Muscle layer of duodenum (tissue), 2 donors: ENCODE data around the gene SDK1.

Experiments
- H3K27ac ChIP-seq: one replicate; pipeline ENCODE4 v1.7.0; 2013; ENCODE audit warnings: mild to moderate bottlenecking, low read length
- H3K27me3 ChIP-seq: one replicate; pipeline ENCODE4 v1.7.0; 2013; ENCODE audit warnings: low read depth, mild to moderate bottlenecking, control low read depth, low read length
- H3K36me3 ChIP-seq, 2 donors: one replicate each; pipeline ENCODE4 v1.7.0; 2013; ENCODE audit warnings: low read length in 2 of 2, control low read depth in 1 of 2, mild to moderate bottlenecking in 1 of 2; ENCODE audit not compliant: insufficient read depth in 2 of 2, control insufficient read depth in 1 of 2
- H3K4me1 ChIP-seq, 2 donors: one replicate each; pipeline ENCODE4 v1.7.0; 2013; ENCODE audit warnings: low read length in 2 of 2, mild to moderate bottlenecking in 2 of 2, control low read depth in 1 of 2, moderate library complexity in 1 of 2; ENCODE audit not compliant: insufficient read depth in 2 of 2, control insufficient read depth in 1 of 2
- H3K4me3 ChIP-seq, 2 donors: one replicate each; pipeline ENCODE4 v1.7.0; 2013; ENCODE audit warnings: low read length in 2 of 2, low read depth in 1 of 2, mild to moderate bottlenecking in 1 of 2
- H3K9me3 ChIP-seq, 2 donors: one replicate each; pipeline ENCODE4 v1.7.0; 2013; ENCODE audit warnings: low read length in 2 of 2, control low read depth in 1 of 2, mild to moderate bottlenecking in 1 of 2; ENCODE audit not compliant: control insufficient read depth in 1 of 2
- donor health status: healthy.

Gene SDK1

GRCh38 chr7:4003503-4003902, 702.5 kb downstream of the SDK1 start:
- peaks cover 0 to 6% of the 10 kb centered on the region in 2 donors for H3K4me1 ChIP-seq
- H3K36me3 ChIP-seq, result no peaks in the 10 kb centered on the region
- H3K9me3 ChIP-seq, result no peaks in the 10 kb centered on the region
- H3K27ac ChIP-seq, result no peak overlapping the region
- no peak overlapping the region for H3K4me3 ChIP-seq
- no peaks in the 10 kb centered on the region for H3K27me3 ChIP-seq

DNA sequence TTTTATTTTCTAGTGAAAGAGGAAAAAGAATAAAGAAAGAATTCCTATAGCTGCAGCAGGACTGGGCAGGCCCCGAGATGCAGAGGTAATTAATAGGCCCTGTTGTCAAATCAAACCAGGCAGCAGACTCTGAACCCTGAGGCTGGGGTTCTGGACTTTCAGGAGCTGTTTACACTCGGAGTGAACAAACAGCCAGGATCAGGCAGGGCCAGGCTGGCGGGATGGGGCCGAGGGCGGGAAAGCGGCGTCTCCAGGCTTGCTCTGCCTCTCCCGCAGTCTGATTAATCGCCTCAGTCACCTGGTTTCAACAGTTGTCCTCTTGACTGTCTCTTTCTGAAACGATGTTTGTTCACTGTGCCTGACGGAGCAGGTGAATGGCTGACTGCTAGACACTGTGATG, 705.6 kb downstream of the SDK1 start:
- Histone ChIP-seq H3K36me3 (no peaks in the 10 kb centered on the region), H3K27ac (peak overlapping the region; percentile 4), H3K4me1 (peaks cover 0 to 6% of the 10 kb centered on the region in 2 donors), H3K4me3 (peak overlapping the region in 1 of 2 donors; percentile 0), H3K27me3 (no peaks in the 10 kb centered on the region), H3K9me3 (no peaks in the 10 kb centered on the region)

- no peak overlapping the region for H3K4me3 ChIP-seq
- H3K36me3 ChIP-seq, result no peaks in the 10 kb centered on the region
- H3K27ac ChIP-seq, result no peak overlapping the region
- peaks cover 0 to 6% of the 10 kb centered on the region in 2 donors for H3K4me1 ChIP-seq
- H3K27me3 ChIP-seq, result no peaks in the 10 kb centered on the region
- no peaks in the 10 kb centered on the region for H3K9me3 ChIP-seq
These were observed 708.4 kb downstream of the SDK1 start for GRCh38 chr7:4009211-4010060.

GRCh38 chr7:4010061-4010605, 709.1 kb downstream of the SDK1 start:
- H3K4me1 ChIP-seq, result peaks cover 0 to 6% of the 10 kb centered on the region in 2 donors
- no peak overlapping the region for H3K4me3 ChIP-seq
- H3K27me3 ChIP-seq, result no peaks in the 10 kb centered on the region
- no peak overlapping the region for H3K27ac ChIP-seq
- no peaks in the 10 kb centered on the region for H3K9me3 ChIP-seq
- no peaks in the 10 kb centered on the region for H3K36me3 ChIP-seq

- peaks cover 0 to 6% of the 10 kb centered on the region in 2 donors for H3K4me1 ChIP-seq
- no peaks in the 10 kb centered on the region for H3K27me3 ChIP-seq
- H3K27ac ChIP-seq, result no peak overlapping the region
- no peak overlapping the region for H3K4me3 ChIP-seq
- H3K36me3 ChIP-seq, result no peaks in the 10 kb centered on the region
- H3K9me3 ChIP-seq, result no peaks in the 10 kb centered on the region
These were observed 710.0 kb downstream of the SDK1 start for GRCh38 chr7:4010923-4011656.

GRCh38 chr7:4013793-4014192, 712.7 kb downstream of the SDK1 start:
- H3K9me3 ChIP-seq, result peaks cover 0 to 3% of the 10 kb centered on the region in 2 donors
- peaks cover 0 to 12% of the 10 kb centered on the region in 2 donors for H3K36me3 ChIP-seq
- H3K4me1 ChIP-seq, result no peaks in the 10 kb centered on the region
- no peak overlapping the region for H3K4me3 ChIP-seq
- no peaks in the 10 kb centered on the region for H3K27me3 ChIP-seq
- H3K27ac ChIP-seq, result no peak overlapping the region

DNA sequence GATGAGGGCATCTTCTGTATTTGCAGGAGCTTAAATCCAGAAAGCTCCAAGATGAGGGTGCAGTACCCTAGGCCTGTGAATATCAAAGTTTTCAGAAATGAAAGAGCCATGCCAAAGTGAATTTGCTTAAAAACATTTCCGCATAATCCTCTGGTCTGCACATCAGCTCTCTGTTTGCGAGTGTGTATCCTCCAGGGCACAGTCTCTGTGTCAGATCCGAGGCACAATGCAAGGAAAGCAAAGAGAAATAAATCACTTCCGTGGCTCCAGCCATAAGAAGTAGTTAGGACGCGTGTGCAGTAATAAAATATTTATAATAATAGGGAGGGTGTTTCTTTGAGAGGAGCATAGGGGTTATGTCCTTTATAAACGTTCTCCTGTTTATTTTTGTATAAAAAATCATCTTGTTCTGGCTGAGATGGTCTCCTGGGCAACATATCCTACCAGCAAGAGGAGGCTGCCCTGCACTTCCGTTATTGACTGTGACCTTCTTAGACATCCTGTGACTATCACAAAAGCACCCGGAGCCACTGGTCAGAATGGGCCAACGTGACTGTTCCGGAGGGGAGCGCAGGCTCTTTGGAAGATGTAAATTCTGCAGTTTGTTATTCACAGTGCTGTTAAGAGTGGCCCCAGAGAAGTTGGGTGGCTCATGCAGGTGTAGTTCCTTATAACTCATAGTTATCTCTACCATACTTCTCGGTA, 713.4 kb downstream of the SDK1 start:
- Histone ChIP-seq H3K4me1 (no peaks in the 10 kb centered on the region), H3K9me3 (peaks cover 3 to 8% of the 10 kb centered on the region in 2 donors), H3K4me3 (no peak overlapping the region), H3K36me3 (peaks cover 0 to 12% of the 10 kb centered on the region in 2 donors), H3K27ac (no peak overlapping the region), H3K27me3 (no peaks in the 10 kb centered on the region)

DNA sequence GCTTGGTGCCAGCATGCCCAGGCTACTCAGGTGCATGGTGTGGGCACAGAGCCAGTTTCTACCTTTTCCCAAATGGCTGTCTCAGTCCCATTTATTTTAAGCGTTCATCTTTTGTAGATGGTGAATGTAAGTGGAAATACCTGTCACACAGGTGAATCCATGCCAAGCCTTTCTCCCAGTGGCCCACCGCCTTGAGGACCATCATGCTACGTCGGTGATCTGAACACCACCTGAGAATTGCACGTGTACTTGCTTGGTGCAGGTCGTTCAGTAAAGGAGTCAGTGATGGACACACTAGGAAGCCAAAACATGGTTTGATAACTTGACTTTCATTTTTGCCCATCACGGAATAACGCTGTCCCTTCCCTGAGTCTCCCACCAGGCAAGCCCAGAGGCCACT, 714.3 kb downstream of the SDK1 start:
- H3K9me3 ChIP-seq, result peaks cover 3 to 12% of the 10 kb centered on the region in 2 donors

DNA sequence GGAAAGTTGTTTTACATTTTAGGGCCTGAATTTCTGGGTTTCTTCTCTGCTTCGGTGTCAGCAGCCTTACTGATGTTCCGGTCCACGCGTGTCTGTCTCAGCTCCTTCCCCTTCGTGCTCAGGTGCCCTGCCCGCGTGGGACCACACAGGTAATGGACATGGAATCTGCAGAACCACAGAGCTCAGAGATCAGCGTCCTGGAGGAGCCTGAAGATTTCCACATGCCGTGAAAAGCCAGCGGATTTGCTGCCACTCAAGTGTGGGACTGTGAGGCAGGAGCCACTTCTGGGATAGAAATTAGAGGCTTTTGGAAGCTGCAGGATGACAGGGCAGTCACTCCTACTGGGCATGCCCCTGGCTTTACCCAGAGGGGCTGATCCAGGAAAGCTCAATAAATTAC, 714.9 kb downstream of the SDK1 start:
- H3K36me3 ChIP-seq, result peaks cover 0 to 12% of the 10 kb centered on the region in 2 donors
- no peak overlapping the region for H3K27ac ChIP-seq
- no peaks in the 10 kb centered on the region for H3K4me1 ChIP-seq
- H3K27me3 ChIP-seq, result no peaks in the 10 kb centered on the region
- H3K9me3 ChIP-seq, result peaks cover 3 to 14% of the 10 kb centered on the region in 2 donors
- no peak overlapping the region for H3K4me3 ChIP-seq

More for the DNA sequence above, 714.3 kb downstream of the SDK1 start:
- Histone ChIP-seq H3K4me3 (no peak overlapping the region), H3K27me3 (no peaks in the 10 kb centered on the region), H3K4me1 (no peaks in the 10 kb centered on the region), H3K27ac (no peak overlapping the region), H3K36me3 (peaks cover 0 to 12% of the 10 kb centered on the region in 2 donors)

- peaks cover 0 to 12% of the 10 kb centered on the region in 2 donors for H3K36me3 ChIP-seq
- H3K4me3 ChIP-seq, result no peak overlapping the region
- no peak overlapping the region for H3K27ac ChIP-seq
- peaks cover 3 to 14% of the 10 kb centered on the region in 2 donors for H3K9me3 ChIP-seq
- H3K4me1 ChIP-seq, result no peaks in the 10 kb centered on the region
- H3K27me3 ChIP-seq, result no peaks in the 10 kb centered on the region
These were observed 716.0 kb downstream of the SDK1 start for GRCh38 chr7:4017081-4017480.

GRCh38 chr7:4017785-4018184, 716.7 kb downstream of the SDK1 start:
- Histone ChIP-seq H3K4me3 (no peak overlapping the region), H3K4me1 (no peaks in the 10 kb centered on the region), H3K27me3 (no peaks in the 10 kb centered on the region), H3K27ac (no peak overlapping the region), H3K9me3 (peaks cover 3 to 14% of the 10 kb centered on the region in 2 donors), H3K36me3 (peaks cover 0 to 12% of the 10 kb centered on the region in 2 donors)
